GM10248 (cell line): ENCODE measurements around the gene YOD1.

Experiments
- CTCF ChIA-PET: fragments of 300-600 bp; sonication (Branson Sonifier 250); formaldehyde crosslinking; extraction: SDS; loops from one replicate; lab custom pipeline; 2021; ENCODE audit warnings: antibody characterized with exemption; lab: Yijun Ruan, JAX
- POLR2A ChIA-PET: fragments of 350-650 bp; sonication (Branson Sonifier 250); formaldehyde crosslinking; extraction: SDS; loops from one replicate; lab custom pipeline; 2020; ENCODE audit warnings: antibody characterized with exemption; lab: Yijun Ruan, JAX
- DNase-seq: peaks from one replicate; pipeline ENCODE4 v3.0.0; 2012; ENCODE audit errors: extremely low spot score
- TF ChIP-seq, protein P1 (sequence below): IDR thresholded peaks from 2 replicates; pipeline ENCODE4 v1.5.1; 2012; ENCODE audit warnings: mild to moderate bottlenecking, low read depth; ENCODE audit errors: extremely low read depth, missing control alignments, control extremely low read depth

YOD1 gene

DNA sequence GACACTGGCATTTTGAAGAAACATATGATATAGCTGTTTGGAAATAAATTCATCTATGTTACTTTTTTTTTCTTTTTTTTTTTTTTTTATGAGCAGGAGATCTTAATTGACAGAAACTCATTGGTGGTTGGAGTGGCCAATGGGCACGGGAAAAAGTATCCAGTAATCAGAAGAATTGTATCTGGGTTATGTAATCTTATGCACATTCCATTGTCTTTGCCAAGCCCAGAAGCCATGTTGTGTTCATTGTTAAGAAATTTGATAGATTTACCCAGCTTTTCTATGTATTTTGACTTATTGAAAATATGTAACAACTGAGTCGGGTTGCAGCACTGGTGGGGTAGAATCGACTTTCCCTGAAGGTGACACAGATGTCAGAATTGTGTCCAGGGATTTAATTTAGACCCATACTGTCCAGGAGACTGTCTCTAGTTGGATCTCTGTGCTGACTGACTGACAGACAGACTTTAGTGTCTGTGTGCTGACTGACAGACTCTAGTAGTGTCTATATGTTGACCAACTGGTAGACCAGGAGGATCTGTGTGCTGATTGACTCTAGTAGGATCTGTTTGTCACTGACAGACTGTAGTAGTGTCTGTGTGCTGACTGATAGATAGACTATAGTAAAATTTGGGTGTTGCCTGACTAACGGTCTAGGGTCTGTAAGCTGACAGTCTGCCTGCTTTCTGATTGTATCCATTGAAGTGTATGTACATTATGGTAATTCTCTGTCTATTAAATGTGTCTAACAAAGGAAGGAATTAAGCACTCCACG, 25.4 kb upstream of the YOD1 start:
- POLR2A ChIA-PET, result no interaction called here
- TF ChIP-seq, protein P1, sequence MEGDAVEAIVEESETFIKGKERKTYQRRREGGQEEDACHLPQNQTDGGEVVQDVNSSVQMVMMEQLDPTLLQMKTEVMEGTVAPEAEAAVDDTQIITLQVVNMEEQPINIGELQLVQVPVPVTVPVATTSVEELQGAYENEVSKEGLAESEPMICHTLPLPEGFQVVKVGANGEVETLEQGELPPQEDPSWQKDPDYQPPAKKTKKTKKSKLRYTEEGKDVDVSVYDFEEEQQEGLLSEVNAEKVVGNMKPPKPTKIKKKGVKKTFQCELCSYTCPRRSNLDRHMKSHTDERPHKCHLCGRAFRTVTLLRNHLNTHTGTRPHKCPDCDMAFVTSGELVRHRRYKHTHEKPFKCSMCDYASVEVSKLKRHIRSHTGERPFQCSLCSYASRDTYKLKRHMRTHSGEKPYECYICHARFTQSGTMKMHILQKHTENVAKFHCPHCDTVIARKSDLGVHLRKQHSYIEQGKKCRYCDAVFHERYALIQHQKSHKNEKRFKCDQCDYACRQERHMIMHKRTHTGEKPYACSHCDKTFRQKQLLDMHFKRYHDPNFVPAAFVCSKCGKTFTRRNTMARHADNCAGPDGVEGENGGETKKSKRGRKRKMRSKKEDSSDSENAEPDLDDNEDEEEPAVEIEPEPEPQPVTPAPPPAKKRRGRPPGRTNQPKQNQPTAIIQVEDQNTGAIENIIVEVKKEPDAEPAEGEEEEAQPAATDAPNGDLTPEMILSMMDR, result no peak
- DNase-seq, result no peak

DNA sequence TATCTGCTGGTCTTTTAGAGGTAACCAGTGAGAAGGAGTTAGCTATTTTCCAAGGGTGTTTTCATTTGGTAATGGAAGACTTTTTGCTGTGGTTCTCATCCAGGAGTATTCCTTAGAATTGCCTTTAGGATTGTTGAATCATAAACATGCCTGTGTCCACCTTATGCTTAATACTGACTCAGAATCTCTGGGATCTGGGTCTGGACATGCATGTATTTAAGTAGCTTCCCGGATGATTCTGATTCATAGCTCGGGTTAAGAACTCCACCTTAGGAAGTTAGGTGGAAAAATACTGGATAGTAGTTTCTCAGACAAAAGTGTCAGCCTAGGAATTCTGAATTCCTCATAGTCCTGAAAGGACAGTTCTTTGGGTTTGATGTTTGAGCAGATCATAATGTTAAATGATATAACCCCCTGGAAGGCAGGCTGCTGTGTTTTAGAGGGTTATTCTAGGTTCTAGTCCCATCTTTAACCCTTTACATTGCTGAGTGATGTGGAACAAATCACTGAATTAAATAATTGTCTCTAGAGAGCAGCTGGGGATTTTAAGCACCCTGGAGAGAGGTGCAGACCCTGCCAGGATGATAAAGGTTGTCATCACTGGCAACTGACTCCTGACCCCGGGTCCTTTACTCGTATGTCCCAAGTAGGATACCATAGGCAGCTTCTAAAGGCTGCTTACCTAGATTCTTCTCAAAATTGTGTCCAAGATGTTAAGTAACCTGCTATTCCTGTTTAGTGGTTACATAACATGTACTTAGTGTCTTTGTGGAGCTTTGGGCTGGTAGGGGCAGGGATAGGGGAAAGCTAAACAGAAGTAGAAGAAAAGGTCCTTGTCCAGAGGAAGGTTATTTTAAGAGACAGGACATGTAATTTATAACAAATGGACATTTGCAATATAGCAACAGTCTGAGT, 23.2 kb upstream of the YOD1 start:
- TF ChIP-seq, protein P1, result no peak
- ChIA-PET POLR2A (no interaction called here), CTCF (interaction anchor here (0.9 to 3.3 kb wide), 9 partner anchors 10 to 331 kb away, joined by 3 to 16 read pairs (median 4); no protein-coding TSS in a partner anchor)
- DNase-seq, result no peak

More for the DNA sequence above, 25.4 kb upstream of the YOD1 start:
- CTCF ChIA-PET, result interaction anchor here (1.0 to 3.3 kb wide), 9 partner anchors 8 to 423 kb away, joined by 3 to 16 read pairs (median 7); partner anchors contain the start of gene PFKFB2

- DNase-seq, result no peak
- TF ChIP-seq, protein P1, result no peak
- ChIA-PET POLR2A (no interaction called here), CTCF (interaction anchor here (1.2 to 3.5 kb wide), 5 partner anchors 12 to 25 kb away, joined by 3 to 18 read pairs (median 6); partner anchors contain the start of gene PFKFB2)
Observed at GRCh38 chr1:207072233-207072632, 21.2 kb upstream of the YOD1 start.

GRCh38 chr1:207071426-207071825, 20.4 kb upstream of the YOD1 start:
- TF ChIP-seq, protein P1, result no peak
- ChIA-PET POLR2A (no interaction called here), CTCF (interaction anchor here (1.0 to 3.5 kb wide), 8 partner anchors 9 to 429 kb away, joined by 3 to 20 read pairs (median 7); partner anchors contain the start of gene PFKFB2)
- DNase-seq, result no peak

DNA sequence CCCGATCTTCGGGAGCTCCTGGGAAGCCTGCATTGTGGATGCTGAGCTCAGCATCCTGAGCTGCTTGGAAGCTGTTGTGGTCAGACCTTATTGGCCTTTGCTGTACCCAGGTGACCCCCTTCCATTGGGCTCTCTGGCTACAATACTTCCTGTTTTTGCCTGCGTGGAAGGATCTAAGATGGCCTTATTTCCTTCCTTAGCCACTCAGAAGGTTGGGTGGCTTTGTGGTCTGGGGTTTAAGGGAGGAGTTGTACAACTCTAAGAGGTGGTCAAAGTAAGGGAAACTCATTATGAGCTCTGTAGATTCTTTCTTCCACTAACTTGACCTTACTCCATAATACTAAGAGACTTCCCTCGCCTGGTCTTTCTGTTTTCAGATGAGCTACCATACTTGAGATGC, 19.8 kb upstream of the YOD1 start:
- TF ChIP-seq, protein P1, result no peak
- no peak for DNase-seq
- ChIA-PET CTCF (interaction anchor here (0.9 to 3.5 kb wide), 10 partner anchors 10 to 429 kb away, joined by 3 to 20 read pairs (median 5); partner anchors contain the start of gene PFKFB2), POLR2A (no interaction called here)
